HepG2 (cell line): ENCODE results near the gene SMCHD1.

Experiments used
- EP300 ChIP-seq, 3 experiments: sonication (generic) in 1 of 3; formaldehyde crosslinking in 1 of 3; IDR thresholded peaks; 2 replicates each; pipeline versions ENCODE4 v1.5.1 to v1.6.1; 2011 to 2020; ENCODE audit warnings: low read depth in 2 of 3, low read length in 2 of 3, borderline replicate concordance in 1 of 3, improper control_type of control experiment in 1 of 3, mild to moderate bottlenecking in 1 of 3, missing genetic modification reagents in 1 of 3, moderate library complexity in 1 of 3
- MTF1 ChIP-seq: sonication (generic); formaldehyde crosslinking; IDR thresholded peaks from 2 replicates; pipeline ENCODE4 v1.5.0; 2020; ENCODE audit warnings: missing genetic modification reagents
- PBX3 ChIP-seq: sonication (generic); formaldehyde crosslinking; IDR thresholded peaks from 2 replicates; pipeline ENCODE4 v1.8.1; 2023; ENCODE audit warnings: missing genetic modification reagents, inconsistent platforms, borderline replicate concordance
- POLR2AphosphoS5 ChIP-seq: IDR thresholded peaks from 2 replicates; pipeline ENCODE4 v1.6.1; 2012; ENCODE audit warnings: low read depth, low read length
- SNRNP70 ChIP-seq: fragments of 200-400 bp; formaldehyde crosslinking; IDR thresholded peaks from 2 replicates; pipeline ENCODE4 v1.6.1; 2017; ENCODE audit warnings: mild to moderate bottlenecking, low read depth, low read length, moderate library complexity
- ZFX ChIP-seq: sonication (generic); formaldehyde crosslinking; IDR thresholded peaks from 2 replicates; pipeline ENCODE4 v1.4.0; 2020; ENCODE audit warnings: mild to moderate bottlenecking, low read depth, missing genetic modification reagents, moderate library complexity
- ZNF138 ChIP-seq: sonication (generic); formaldehyde crosslinking; IDR thresholded peaks from 2 replicates; pipeline ENCODE4 v1.5.0; 2020; ENCODE audit warnings: mild to moderate bottlenecking, low read depth, missing genetic modification reagents
- TF ChIP-seq, protein P1 (sequence below): sonication (generic); formaldehyde crosslinking; IDR thresholded peaks from 2 replicates; pipeline ENCODE4 v1.4.0; 2020; ENCODE audit warnings: low read depth, mild to moderate bottlenecking, missing genetic modification reagents

DNA sequence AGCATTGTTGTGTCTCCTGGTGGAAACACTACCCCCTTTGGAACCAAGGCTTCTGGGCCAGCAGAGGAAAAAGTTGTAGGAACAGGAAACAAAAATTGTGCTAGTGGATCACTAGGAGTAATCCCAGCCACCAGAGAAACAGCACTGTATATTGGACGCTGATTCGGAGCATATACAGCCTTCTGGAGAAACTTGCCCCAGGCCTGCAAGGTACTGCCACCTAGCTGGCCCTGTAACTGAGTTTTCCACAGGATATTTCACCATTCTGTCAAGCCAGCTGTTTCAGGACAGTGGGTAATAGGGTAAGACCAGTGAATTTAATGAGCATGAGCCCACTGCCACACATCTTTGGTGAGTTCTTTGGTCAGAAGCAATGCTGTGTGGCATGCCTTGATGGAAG, 166.2 kb downstream of the SMCHD1 start:
- TF ChIP-seq SNRNP70 (no peak), ZNF138 (no peak), MTF1 (CRISPR knock-in tag) (no peak), POLR2AphosphoS5 (no peak), PBX3 (CRISPR knock-in tag) (no peak), ZFX (CRISPR knock-in tag) (no peak), EP300 (IDR thresholded peaks at IDR 0.05; ENCODE audit: low read depth in 2 of 2, low read length in 2 of 2) (no peak), EP300 (CRISPR knock-in tag; IDR thresholded peaks at IDR 0.05; ENCODE audit: borderline replicate concordance) (no peak)
- TF ChIP-seq, protein P1, sequence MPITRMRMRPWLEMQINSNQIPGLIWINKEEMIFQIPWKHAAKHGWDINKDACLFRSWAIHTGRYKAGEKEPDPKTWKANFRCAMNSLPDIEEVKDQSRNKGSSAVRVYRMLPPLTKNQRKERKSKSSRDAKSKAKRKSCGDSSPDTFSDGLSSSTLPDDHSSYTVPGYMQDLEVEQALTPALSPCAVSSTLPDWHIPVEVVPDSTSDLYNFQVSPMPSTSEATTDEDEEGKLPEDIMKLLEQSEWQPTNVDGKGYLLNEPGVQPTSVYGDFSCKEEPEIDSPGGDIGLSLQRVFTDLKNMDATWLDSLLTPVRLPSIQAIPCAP (CRISPR knock-in tag) = no peak
